HS-5 (cell line): ENCODE measurements around the gene ATP1B2.
A peak's percentile ranks its signal among the peaks of the same experiment; 100 is the strongest.

Source experiments
- DNase-seq: peaks from one replicate; pipeline ENCODE4 v3.0.0-alpha.2; 2012; ENCODE audit warnings: low read depth

ATP1B2 gene

GRCh38 chr17:7685533-7686221 lies 35.0 kb downstream of the ATP1B2 start:
- DNase-seq = no peak

DNA sequence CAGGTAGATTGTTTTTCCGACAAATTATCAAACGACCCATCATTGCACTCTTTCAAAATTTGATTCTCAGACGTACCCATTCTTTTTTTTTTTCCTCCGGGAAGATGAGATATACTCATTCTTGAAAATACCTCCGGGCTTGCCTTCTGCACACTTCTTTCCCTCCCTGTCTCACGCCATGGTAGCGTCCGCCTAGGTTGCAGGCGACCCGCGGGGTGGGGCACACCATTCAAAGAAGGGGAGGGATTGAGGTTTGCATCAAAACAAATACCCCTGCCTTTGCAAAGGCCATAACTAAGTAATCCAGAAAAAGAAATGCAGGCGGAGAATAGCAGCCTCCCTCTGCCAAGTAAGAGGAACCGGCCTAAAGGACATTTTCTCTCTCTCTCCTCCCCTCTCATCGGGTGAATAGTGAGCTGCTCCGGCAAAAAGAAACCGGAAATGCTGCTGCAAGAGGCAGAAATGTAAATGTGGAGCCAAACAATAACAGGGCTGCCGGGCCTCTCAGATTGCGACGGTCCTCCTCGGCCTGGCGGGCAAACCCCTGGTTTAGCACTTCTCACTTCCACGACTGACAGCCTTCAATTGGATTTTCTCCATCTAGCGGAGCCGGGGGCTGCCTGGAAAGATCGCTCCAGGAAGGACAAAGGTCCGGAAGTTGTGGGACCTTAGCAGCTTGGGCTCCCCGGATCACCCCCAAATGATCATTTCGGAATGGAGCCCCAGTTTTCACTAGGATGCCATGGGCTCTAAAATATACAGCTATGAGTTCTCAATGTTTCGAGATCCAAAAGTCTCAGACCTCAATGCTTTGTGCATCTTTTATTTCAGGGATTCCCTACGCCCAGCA lies 35.7 kb downstream of the ATP1B2 start:
- DNase-seq = peak; percentile 91

DNA sequence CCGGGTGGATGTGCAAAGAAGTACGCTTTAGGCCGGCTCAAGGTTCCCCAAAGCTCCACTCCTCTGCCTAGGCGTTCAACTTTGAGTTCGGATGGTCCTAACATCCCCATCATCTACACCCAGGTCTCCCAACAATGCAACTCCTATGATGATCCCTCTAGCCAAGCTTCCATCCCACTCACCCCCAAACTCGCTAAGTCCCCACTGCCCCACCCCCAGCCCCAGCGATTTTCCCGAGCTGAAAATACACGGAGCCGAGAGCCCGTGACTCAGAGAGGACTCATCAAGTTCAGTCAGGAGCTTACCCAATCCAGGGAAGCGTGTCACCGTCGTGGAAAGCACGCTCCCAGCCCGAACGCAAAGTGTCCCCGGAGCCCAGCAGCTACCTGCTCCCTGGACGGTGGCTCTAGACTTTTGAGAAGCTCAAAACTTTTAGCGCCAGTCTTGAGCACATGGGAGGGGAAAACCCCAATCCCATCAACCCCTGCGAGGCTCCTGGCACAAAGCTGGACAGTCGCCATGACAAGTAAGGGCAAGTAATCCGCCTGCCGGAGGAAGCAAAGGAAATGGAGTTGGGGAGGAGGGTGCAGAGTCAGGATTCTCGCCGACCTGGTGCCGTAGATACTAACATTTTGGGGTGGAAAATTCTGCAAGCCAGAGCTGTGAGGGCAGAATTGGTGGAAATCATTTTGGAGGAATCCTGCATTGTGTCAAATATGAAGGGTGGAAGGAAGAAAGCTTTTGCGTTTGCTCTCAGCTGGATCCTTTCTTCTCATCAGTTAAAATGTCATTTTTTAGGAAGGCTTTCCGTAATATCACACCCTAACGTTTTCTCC lies 36.6 kb downstream of the ATP1B2 start, which contains the start of gene TP53:
Gene TP53, minus strand, starts transcription at position 419 of the 836 bp plus-strand sequence. CDS start 10,896 bp downstream, outside the sequence.
- peak; percentile 88 for DNase-seq

DNA sequence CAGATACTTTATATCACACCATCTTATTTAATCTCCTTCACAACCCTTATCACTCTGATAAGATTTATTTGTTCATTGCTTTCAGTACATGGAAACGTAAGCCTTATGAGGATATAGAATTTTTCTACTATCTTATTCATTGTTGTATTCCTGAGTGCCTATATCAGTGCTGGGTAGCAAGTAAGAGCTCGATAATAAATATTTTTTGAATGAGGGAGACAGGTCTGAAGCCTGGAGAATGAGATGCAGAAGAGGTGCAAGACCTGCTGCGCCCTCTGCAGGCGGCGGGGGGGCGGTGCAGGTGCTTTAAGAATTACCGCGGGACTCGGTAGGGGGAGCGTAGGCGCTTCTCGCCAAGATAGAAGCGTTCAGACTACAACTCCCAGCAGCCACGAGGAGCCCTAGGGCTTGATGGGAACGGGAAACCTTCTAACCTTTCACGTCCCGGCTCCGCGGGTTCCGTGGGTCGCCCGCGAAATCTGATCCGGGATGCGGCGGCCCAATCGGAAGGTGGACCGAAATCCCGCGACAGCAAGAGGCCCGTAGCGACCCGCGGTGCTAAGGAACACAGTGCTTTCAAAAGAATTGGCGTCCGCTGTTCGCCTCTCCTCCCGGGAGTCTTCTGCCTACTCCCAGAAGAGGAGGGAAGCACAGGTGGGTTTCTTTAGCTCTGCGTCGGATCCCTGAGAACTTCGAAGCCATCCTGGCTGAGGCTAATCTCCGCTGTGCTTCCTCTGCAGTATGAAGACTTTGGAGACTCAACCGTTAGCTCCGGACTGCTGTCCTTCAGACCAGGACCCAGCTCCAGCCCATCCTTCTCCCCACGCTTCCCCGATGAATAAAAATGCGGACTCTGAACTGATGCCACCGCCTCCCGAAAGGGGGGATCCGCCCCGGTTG lies 37.4 kb downstream of the ATP1B2 start, which contains the start of gene WRAP53:
Gene WRAP53, plus strand, starts transcription at position 570 of the 900 bp plus-strand sequence. Its CDS starts 172 bp downstream, at position 742.
- peak; percentile 92 for DNase-seq

DNA sequence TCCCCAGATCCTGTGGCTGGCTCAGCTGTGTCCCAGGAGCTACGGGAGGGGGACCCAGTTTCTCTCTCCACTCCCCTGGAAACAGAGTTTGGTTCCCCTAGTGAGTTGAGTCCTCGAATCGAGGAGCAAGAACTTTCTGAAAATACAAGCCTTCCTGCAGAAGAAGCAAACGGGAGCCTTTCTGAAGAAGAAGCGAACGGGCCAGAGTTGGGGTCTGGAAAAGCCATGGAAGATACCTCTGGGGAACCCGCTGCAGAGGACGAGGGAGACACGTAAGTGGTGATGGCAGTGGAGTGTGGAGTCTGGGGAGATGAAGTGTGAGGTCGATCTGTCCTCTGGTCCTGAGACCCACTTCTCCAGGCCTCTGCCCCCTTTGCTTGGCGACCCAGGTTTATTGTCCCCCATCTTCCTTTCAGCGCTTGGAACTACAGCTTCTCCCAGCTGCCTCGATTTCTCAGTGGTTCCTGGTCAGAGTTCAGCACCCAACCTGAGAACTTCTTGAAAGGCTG lies 38.1 kb downstream of the ATP1B2 start:
- DNase-seq = no peak

DNA sequence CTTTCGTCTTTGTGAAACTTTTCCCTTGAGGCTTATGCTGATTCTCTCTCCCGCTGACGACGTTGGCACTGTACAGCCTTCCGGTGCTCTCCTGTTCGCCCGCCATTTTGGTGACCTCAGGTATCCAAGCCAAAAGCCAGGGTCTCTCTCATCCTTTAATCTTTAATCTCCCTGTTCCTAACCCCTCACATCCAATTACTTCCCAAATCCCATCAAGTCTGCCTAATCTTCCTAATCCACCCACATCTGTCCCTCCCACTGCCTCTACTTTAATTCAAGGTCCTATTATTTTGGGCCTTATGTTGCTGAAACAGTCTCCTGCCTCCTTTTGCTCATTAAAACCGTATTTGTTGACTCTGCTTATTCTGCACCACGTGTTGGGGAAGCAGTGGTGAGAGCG lies 44.9 kb downstream of the ATP1B2 start:
- DNase-seq = no peak

DNA sequence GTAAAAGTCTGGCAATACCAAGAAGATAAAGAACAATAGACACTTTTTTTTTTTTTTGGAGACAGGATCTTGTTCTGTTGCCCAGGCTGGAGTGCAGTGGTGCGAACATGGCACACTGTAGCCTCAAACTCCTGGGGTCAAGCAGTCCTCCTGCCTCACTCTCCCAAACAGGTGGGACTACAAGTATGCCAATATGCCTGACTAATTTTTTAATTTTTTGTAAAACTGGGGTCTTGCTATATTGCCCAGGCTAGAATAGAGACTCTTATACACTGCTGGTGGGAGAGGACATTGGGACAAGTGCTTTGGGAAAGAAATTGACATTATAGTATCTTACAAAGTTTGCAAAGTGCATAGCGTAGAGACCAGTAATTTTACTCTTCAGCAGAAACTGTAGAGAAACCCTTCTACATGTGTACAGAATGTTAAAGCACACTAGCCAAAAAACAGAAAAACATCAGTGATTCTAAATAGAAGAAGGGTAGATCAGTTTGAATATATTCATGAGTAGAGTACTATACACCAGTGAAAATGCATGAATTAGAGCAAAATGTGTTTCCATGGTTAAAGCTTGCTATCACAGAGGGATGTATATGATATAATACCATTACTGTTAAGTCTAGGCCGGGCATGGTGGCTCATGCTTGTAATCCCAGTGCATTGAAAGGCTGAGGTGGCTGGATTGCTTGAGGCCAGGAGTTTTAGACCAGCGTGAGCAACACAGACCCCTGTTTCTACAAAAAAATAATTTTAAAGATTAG lies 47.3 kb downstream of the ATP1B2 start:
- no peak for DNase-seq

GRCh38 chr17:7700510-7700909 lies 49.8 kb downstream of the ATP1B2 start:
- DNase-seq = no peak

DNA sequence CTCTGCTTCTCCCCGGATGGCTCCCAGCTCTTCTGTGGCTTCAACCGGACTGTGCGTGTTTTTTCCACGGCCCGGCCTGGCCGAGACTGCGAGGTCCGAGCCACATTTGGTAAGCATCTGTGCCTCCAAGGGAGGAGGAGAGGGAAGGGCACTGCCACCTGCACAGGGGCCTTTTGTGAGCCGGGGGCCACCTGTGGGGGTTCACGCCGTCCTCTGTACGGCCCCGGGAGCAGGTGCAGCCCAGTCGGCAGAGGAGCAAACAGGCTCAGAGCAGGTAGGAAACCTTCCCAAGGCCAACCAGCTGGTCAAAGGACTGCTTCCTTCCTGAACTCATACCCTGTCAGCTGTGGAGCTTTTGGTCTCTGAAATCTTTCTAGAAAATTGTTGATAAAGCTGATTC lies 51.0 kb downstream of the ATP1B2 start:
- DNase-seq = no peak

GRCh38 chr17:7702776-7703175 lies 52.0 kb downstream of the ATP1B2 start:
- DNase-seq = no peak

- no peak for DNase-seq
Observed at GRCh38 chr17:7703584-7704479, 53.1 kb downstream of the ATP1B2 start.

DNA sequence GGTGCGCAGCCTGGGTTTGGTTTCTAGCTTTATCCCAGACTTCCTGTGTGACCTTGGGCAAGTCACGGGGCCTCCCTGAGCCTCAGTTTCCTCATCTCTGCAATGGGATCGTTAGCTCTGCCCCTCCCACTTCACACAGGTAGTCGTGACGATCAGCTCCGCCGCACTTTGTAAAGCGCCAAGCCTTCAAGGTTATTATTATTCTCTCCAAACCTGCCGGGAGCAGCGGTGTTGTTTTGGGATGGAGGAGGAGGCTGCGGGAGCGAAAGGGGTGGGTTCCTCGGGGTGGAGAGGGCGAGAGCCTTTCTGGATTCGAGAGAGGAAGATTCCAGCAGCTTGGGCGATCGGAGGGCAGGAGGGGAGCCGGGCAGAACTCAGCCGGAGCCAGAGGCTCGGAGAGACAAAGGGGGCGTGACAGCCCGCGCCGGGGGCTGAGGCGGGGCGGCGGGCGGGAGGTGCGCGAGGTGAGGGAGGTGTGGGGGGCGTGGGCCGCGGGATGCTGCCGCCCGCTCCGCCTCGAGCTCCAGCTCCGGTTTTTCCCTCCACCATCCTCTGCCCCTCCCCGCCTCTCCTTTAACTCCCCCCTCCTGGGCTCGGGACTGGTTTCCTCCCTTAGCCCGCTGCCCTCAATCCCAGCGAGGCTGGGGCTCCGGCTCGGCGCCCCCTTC lies 54.0 kb downstream of the ATP1B2 start, which contains the start of gene EFNB3:
Gene EFNB3, plus strand, starts transcription at position 602 of the 668 bp plus-strand sequence. CDS start 397 bp downstream, outside the sequence.
- no peak for DNase-seq

DNA sequence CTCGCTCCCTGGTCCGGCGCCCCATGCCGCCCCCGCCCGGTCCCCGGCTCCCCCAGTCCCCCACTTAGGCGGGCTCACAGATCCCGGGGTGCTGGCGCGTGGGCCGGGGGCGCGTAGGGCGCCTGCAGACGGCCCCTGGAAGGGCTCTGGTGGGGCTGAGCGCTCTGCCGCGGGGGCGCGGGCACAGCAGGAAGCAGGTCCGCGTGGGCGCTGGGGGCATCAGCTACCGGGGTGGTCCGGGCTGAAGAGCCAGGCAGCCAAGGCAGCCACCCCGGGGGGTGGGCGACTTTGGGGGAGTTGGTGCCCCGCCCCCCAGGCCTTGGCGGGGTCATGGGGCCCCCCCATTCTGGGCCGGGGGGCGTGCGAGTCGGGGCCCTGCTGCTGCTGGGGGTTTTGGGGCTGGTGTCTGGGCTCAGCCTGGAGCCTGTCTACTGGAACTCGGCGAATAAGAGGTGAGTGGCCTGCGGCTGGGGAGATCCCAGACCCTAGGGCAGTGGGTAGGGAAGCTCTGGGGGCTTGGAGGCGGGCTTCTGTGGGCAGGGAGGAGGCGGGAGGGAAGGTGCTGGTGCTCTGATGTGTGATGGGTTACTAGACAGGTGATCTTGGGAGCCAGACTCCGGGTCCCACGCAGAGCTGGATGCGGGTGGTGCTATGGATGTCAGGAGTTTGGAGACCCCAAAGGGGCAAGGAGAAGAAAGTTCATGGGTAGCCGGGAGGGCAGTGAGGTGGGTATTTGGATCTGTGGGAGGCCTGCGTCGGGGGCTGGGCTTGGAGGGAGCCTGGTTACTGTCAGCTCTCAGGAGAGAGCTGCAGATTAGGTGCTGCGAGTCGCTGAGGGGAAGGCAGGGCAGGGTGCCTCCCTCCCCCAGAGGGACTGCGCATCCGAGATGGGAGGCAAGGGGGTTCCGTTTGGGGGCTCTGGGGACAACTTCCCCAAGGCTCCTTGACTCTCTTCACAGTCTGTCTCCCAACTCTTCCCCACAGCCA lies 54.8 kb downstream of the ATP1B2 start:
- no peak for DNase-seq

- no peak for DNase-seq
Observed at GRCh38 chr17:7706631-7707354, 56.1 kb downstream of the ATP1B2 start.
